ENCODE data around the gene FTO.

DNA sequence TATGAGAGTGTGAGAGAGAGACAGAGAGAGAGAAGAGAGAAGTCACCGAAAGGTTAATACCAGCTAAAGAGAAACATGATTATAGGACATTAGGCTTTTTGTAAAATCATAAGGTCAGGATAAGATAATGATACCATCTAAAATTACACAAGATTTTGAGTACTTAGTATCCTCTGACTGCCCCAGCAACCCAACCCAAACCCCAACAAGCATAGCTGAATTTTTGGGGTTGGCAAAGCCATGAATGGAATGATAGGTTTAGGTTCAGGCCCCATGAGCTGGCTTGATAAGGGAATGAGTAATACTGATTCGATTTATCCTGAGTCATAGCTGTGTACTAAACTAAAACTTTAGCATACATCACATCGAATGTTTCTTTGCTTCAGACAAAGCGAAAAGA, 323.1 kb downstream of the FTO start:
- TF ChIP-seq POLR2AphosphoS5 (IDR thresholded peaks at IDR 0.05; ENCODE audit: insufficient read depth in 1 of 2, low read depth in 1 of 2) (no peak), POLR2A (IDR thresholded peaks at IDR 0.05) (no peak)
